Measurements from ENCODE around the gene EPHA7. TPM values are rescaled to one million over a fixed set of nuclear protein-coding genes. Genes with fewer than 3 reads are reported as not detected.

EPHA7 gene
- polyA plus RNA-seq, 1 of the 3 experiments (the other 2 are of a cell fraction) = under 0.01 TPM

DNA sequence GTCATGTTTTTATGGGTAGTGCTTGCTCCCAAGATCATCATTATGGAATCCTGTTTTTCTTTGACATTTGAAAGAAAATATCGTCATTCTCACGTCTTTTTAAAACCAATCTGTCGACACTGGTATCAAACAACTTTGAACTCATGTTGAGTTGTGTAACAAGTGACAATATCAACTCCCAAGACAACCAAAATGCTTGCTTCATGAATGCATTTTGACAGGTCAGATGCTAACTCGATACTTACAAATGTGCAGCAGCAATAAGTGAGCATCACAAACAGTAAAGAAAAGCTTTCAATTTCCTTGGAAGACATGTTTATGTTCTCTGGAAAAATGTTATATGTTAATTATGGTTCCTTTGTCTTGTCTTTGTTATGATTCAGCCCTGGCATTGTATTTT lies 125.9 kb downstream of the EPHA7 start:
- H3K79me2 ChIP-seq (ENCODE audit: insufficient read depth) = no peaks in the 10 kb centered on the region
- no peak overlapping the region for H3K4me2 ChIP-seq
- H3K27me3 ChIP-seq (ENCODE audit: insufficient read depth) = no peaks in the 10 kb centered on the region
- no peaks in the 10 kb centered on the region for H3K9me3 ChIP-seq
- no peak for DNase-seq
- TF ChIP-seq, protein P1, sequence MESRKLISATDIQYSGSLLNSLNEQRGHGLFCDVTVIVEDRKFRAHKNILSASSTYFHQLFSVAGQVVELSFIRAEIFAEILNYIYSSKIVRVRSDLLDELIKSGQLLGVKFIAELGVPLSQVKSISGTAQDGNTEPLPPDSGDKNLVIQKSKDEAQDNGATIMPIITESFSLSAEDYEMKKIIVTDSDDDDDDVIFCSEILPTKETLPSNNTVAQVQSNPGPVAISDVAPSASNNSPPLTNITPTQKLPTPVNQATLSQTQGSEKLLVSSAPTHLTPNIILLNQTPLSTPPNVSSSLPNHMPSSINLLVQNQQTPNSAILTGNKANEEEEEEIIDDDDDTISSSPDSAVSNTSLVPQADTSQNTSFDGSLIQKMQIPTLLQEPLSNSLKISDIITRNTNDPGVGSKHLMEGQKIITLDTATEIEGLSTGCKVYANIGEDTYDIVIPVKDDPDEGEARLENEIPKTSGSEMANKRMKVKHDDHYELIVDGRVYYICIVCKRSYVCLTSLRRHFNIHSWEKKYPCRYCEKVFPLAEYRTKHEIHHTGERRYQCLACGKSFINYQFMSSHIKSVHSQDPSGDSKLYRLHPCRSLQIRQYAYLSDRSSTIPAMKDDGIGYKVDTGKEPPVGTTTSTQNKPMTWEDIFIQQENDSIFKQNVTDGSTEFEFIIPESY (IDR thresholded peaks at IDR 0.05; ENCODE audit: borderline replicate concordance, low read depth) = no peak
- no peak for TF ChIP-seq FOXJ3 (CRISPR knock-in tag; IDR thresholded peaks at IDR 0.05)
- TF ChIP-seq MXI1 (IDR thresholded peaks at IDR 0.05; ENCODE audit: low read depth, low read length) = no peak
- 5% methylated on average over 4 of the region's 4 CpGs for WGBS (ENCODE audit: low lambda C conversion rate)
- no peaks in the 10 kb centered on the region for H3K9me2 ChIP-seq
- H3K4me1 ChIP-seq (ENCODE audit: control insufficient read depth in 1 of 2, insufficient read depth in 2 of 2, low read depth in 1 of 2, low read length in 1 of 2) = no peaks in the 10 kb centered on the region
- no peaks in the 10 kb centered on the region for H3F3A ChIP-seq (replicated peaks; ENCODE audit: insufficient read depth)
- no peaks in the 10 kb centered on the region for H3K36me3 ChIP-seq (replicated peaks in 1 of 2; ENCODE audit: control insufficient read depth in 1 of 2, insufficient read depth in 2 of 2, low read length in 1 of 2)
- no peak overlapping the region for H3K9ac ChIP-seq
- ChIA-PET CTCF (no interaction called here), POLR2A (no interaction called here)
- H3K27ac ChIP-seq (ENCODE audit: low read depth in 2 of 2, low read length in 1 of 2) = no peak overlapping the region
- H4K20me1 ChIP-seq (ENCODE audit: insufficient read depth) = no peaks in the 10 kb centered on the region
- H2AFZ ChIP-seq (ENCODE audit: low read depth) = 0 out of 2 replicates have a peak overlapping the region, but pooled peaks have one; percentile 11
- no peak overlapping the region for H3K4me3 ChIP-seq (ENCODE audit: low read depth in 2 of 2, low read length in 1 of 2)

DNA sequence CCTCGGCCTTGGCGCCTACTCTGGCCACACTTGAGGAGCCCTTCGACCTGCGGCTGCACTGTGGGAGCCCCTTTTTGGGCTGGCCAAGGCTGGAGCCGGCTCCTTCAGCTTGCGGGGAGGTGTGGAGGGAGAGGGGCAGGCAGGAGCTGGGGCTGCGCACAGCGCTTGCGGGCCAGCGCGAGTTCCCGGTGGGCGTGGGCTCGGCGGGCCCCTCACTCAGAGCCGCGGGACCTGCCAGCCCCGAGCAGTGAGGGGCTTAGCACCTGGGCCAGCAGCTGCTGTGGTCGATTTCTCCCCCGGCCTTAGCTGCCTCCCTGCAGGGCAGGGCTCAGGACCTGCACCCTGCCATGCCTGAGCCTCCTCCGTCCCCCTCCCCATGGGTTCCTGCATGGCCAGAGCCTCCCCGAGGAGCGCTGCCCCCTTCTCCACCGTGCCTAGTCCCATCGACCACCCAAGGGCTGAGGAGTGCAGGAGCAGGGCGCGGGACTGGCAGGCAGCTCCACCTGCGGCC lies 136.8 kb downstream of the EPHA7 start:
- Histone ChIP-seq H3K4me3 (ENCODE audit: low read depth in 2 of 2, low read length in 1 of 2) (no peak overlapping the region), H3K9me2 (no peaks in the 10 kb centered on the region), H3K9me3 (no peaks in the 10 kb centered on the region), H3K4me2 (no peak overlapping the region), H3K27me3 (ENCODE audit: insufficient read depth) (no peaks in the 10 kb centered on the region), H3K9ac (no peak overlapping the region), H3K4me1 (ENCODE audit: control insufficient read depth in 1 of 2, insufficient read depth in 2 of 2, low read depth in 1 of 2, low read length in 1 of 2) (no peaks in the 10 kb centered on the region), H2AFZ (ENCODE audit: low read depth) (no peak overlapping the region), H3F3A (replicated peaks; ENCODE audit: insufficient read depth) (no peaks in the 10 kb centered on the region), H4K20me1 (ENCODE audit: insufficient read depth) (no peaks in the 10 kb centered on the region), H3K36me3 (replicated peaks in 1 of 2; ENCODE audit: control insufficient read depth in 1 of 2, insufficient read depth in 2 of 2, low read length in 1 of 2) (no peaks in the 10 kb centered on the region), H3K79me2 (ENCODE audit: insufficient read depth) (no peaks in the 10 kb centered on the region), H3K27ac (ENCODE audit: low read depth in 2 of 2, low read length in 1 of 2) (no peak overlapping the region)
- ChIA-PET POLR2A (no interaction called here), CTCF (interaction anchor here (0.6 kb wide), 1 partner anchor 159 kb away, joined by 3 read pairs; no protein-coding TSS in a partner anchor)
- no peak for TF ChIP-seq GATA2 (CRISPR knock-in tag; IDR thresholded peaks at IDR 0.05)
- TF ChIP-seq, protein P2, sequence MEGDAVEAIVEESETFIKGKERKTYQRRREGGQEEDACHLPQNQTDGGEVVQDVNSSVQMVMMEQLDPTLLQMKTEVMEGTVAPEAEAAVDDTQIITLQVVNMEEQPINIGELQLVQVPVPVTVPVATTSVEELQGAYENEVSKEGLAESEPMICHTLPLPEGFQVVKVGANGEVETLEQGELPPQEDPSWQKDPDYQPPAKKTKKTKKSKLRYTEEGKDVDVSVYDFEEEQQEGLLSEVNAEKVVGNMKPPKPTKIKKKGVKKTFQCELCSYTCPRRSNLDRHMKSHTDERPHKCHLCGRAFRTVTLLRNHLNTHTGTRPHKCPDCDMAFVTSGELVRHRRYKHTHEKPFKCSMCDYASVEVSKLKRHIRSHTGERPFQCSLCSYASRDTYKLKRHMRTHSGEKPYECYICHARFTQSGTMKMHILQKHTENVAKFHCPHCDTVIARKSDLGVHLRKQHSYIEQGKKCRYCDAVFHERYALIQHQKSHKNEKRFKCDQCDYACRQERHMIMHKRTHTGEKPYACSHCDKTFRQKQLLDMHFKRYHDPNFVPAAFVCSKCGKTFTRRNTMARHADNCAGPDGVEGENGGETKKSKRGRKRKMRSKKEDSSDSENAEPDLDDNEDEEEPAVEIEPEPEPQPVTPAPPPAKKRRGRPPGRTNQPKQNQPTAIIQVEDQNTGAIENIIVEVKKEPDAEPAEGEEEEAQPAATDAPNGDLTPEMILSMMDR (IDR thresholded peaks at IDR 0.05) = no peak
- TF ChIP-seq CHD2 (IDR thresholded peaks at IDR 0.05; ENCODE audit: low read length, partially characterized antibody) = no peak
- TF ChIP-seq RFX5 (IDR thresholded peaks at IDR 0.05; ENCODE audit: low read length) = no peak
- TF ChIP-seq, protein P3, sequence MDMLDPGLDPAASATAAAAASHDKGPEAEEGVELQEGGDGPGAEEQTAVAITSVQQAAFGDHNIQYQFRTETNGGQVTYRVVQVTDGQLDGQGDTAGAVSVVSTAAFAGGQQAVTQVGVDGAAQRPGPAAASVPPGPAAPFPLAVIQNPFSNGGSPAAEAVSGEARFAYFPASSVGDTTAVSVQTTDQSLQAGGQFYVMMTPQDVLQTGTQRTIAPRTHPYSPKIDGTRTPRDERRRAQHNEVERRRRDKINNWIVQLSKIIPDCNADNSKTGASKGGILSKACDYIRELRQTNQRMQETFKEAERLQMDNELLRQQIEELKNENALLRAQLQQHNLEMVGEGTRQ (IDR thresholded peaks at IDR 0.05; ENCODE audit: borderline replicate concordance, low read depth, low read length) = no peak
- TF ChIP-seq FOSL2 (IDR thresholded peaks at IDR 0.05; ENCODE audit: borderline replicate concordance, low read depth) = no peak
- no peak for TF ChIP-seq TAF1 (IDR thresholded peaks at IDR 0.05; ENCODE audit: borderline replicate concordance, low read depth, low read length)
- DNase-seq = no peak
- WGBS (ENCODE audit: low lambda C conversion rate) = 30% methylated on average over 9 of the region's 28 CpGs

Measured in SK-N-SH (cell line).